SU-DHL-6 (cell line): ENCODE results near the gene PHB1.

Source experiments
- CTCF ChIP-seq: fragments of 200-600 bp; sonication (generic); IDR thresholded peaks from one replicate; pipeline ENCODE4 v1.5.1; 2017; ENCODE audit warnings: antibody characterized with exemption, mild to moderate bottlenecking, low read length, moderate library complexity; ENCODE audit not compliant: insufficient read depth, poor library complexity, severe bottlenecking
- EZH2phosphoT487 ChIP-seq: fragments of 200-600 bp; sonication (generic), shearing (Covaris generic); conservative IDR thresholded peaks from 2 replicates; pipeline ENCODE4 v1.6.1; 2018; ENCODE audit warnings: mild to moderate bottlenecking, antibody characterized with exemption, low read length, moderate library complexity, mixed read lengths

GRCh38 chr17:49361129-49361901, 53.4 kb downstream of the PHB1 start:
- no peak for TF ChIP-seq CTCF
- no peak for TF ChIP-seq EZH2phosphoT487
